Ovary (tissue), 9 donors: ENCODE data around the gene ZMYM1. TPM values are rescaled to one million over a fixed set of nuclear protein-coding genes. Genes with fewer than 3 reads are reported as not detected.
"Not testable (repeated sequence)": the region's sequence is repeated elsewhere in the genome, so short reads cannot be mapped to it uniquely, and the experiment has no call there.

ENCODE experiments used
- DNase-seq, 5 donors: peaks; one replicate each; pipeline ENCODE4 v3.0.0-alpha.2; 2019 to 2020
- H3K27ac ChIP-seq, 2 donors: fragments of 200-600 bp; one replicate each; pipeline versions ENCODE4 v1.5.1 to v1.8.0; 2019 to 2022
- H3K27me3 ChIP-seq: fragments of 200-600 bp; one replicate; pipeline ENCODE4 v1.8.0; 2022
- H3K36me3 ChIP-seq: fragments of 200-600 bp; sonication (generic); one replicate; pipeline ENCODE4 v1.5.1; 2019
- H3K4me1 ChIP-seq: one replicate; pipeline ENCODE4 v1.8.1; 2013; ENCODE audit warnings: mild to moderate bottlenecking, moderate library complexity; ENCODE audit not compliant: insufficient read depth
- H3K4me3 ChIP-seq: fragments of 200-600 bp; sonication (generic); one replicate; pipeline ENCODE4 v1.5.1; 2017
- H3K9me3 ChIP-seq, 2 donors: fragments of 200-600 bp in 1 of 2; sonication (generic) in 1 of 2; one replicate each; pipeline versions ENCODE4 v1.5.1 to v1.8.1; 2013 to 2019; ENCODE audit warnings: mild to moderate bottlenecking in 1 of 2, moderate library complexity in 1 of 2
- EP300 ChIP-seq: sonication (generic); formaldehyde crosslinking; IDR thresholded peaks from one replicate; pipeline ENCODE4 v1.6.1; 2017; ENCODE audit warnings: antibody characterized with exemption
- POLR2A ChIP-seq: fragments of 450-650 bp; IDR thresholded peaks from one replicate; pipeline ENCODE4 v1.6.1; 2017; ENCODE audit warnings: antibody characterized with exemption, mild to moderate bottlenecking, moderate library complexity
- WGBS, 3 donors: extraction: QIAGEN DNeasy Blood & Tissue Kit in 1 of 3; methylation state at CpG; one replicate each; pipeline versions ENCODE4 v1.1.5 to v1.1.7; 2013 to 2017; 5-methylcytosine and 5-hydroxymethylcytosine counted together
- intact Hi-C, 4 donors: fragments of 100-400 bp; cut with DNase I; formaldehyde crosslinking; loops; one replicate each; pipeline versions ENCODE4 v1.11.0 to v1.15.1; 2022 to 2023
- polyA plus RNA-seq, 2 donors: library from polyadenylated mRNA; stranded (reverse); fragments of 200-250 nt in 1 of 2; fragments of 350-450 nt in 1 of 2; fragmentation: Illumina TruSeq in 1 of 2; extraction: RNeasy Lipid Tissue Mini Kit (QIAGEN cat#74804) in 1 of 2; gene quantifications; one replicate each; pipeline ENCODE4 v1.2.3, GENCODE V29; 2013 to 2014
- total RNA-seq, 7 donors: library from RNA; depleted of rRNA in 2 of 7; stranded (reverse); fragments of >200 nt in 2 of 7; fragmentation: NEBNext Ultra II Directional in 3 of 7; extraction: Animal tissue kit (Norgen Biotek cat#: 25700) in 3 of 7; gene quantifications; one replicate each; pipeline versions ENCODE4 v1.1.0 to v1.2.4, GENCODE V29; 2016 to 2023
- TF ChIP-seq, protein P1 (sequence below), 3 donors: fragments of 450-650 bp in 2 of 3; fragments of 200-600 bp in 1 of 3; IDR thresholded peaks; one replicate each; pipeline versions ENCODE4 v1.5.1 to v1.8.0; 2016 to 2022; ENCODE audit warnings: antibody characterized with exemption in 3 of 3, mild to moderate bottlenecking in 1 of 3
- donor health status: DM: no; HTN: no; CAD: no; lungs with moderate emphysema.
- donor health status: DM: no; HTN: no; CAD: no.
- donor health status: Bipolar disorder and iron deficiency.
- donor health status: DM: yes; HTN: yes; CAD: no.
- donor health status: DM: no; HTN: no; CAD: no.
- donor health status: DM: yes; HTN: yes; CAD: no.

Gene ZMYM1
- total and polyA plus RNA-seq, 9 donors = 5.3 to 19.9 (median 16.3) TPM

DNA sequence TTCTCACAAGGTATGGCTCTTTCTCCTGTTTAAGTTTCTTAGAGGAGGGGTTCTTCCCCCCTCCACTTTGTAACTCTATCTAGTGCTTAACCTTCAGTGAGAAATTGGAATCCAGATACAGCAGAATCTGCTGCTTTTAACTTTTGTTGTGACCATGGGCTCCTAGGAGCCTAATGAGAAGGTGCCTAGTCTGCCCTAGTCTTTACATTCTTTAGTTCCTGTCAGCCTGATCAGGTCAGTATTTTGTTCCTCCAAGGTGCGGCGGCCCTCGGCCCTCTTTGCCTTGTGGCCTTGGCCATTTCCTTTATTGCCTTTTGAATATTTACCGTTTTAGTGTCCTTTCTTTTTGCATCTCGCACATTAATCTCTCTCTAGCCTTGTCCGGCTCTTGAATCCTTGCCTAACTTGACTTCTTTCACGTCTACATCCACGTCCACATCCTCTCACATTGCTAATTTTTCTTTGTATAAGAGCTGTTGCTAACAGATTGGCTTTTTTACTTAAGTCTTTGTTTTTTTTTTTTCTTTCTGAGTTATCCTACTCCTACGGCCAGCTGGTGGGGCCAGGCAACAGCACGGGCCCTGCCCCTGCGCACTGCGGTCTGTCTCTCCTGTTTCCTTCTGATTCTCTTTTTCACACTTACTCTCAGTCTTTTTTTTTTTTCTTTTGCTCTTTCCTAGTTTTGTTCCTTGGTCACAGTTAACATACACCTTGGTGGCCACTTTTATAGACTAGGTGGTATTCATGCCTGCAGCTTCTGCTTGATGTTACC, 64.7 kb downstream of the ZMYM1 start:
- 12 to 29% (median 20%) methylated on average over 12 of the region's 12 CpGs for WGBS, 3 donors

DNA sequence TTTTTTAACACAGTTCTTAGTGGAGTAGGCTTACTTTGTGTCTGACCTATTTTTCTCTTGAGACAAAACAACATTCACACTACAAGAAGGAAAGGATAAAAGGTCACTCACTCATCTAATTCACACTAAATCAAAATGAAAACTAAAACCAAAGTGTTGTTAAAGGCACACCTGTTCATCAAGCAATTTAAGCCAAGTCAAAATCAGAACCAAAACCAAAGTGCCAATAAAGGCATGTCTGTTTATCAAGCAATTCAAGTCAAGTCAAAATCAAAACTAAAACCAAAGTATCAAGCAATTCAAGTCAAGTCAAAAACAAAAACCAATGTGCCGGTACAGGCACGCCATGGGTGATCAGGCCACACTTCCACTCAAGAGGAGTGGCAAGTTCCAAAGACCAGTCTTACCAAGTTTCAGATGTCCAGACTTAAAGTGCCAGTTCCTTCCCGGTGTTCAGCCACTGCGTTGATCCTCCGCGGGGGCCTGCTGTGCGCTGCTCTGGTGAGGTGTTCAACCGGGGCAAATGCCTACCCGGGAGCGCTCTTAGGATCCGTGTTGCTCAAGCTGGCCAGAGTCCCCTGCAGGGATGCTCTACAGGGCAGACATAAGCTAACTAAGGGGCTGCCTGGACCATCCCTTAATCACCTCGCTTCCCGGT, 66.8 kb downstream of the ZMYM1 start:
- peak overlapping the region in 1 of 2 donors; percentile 72 for H3K27ac ChIP-seq

More for the DNA sequence above, 64.7 kb downstream of the ZMYM1 start:
- TF ChIP-seq EP300 (no peak), POLR2A (no peak)
- TF ChIP-seq, protein P1, sequence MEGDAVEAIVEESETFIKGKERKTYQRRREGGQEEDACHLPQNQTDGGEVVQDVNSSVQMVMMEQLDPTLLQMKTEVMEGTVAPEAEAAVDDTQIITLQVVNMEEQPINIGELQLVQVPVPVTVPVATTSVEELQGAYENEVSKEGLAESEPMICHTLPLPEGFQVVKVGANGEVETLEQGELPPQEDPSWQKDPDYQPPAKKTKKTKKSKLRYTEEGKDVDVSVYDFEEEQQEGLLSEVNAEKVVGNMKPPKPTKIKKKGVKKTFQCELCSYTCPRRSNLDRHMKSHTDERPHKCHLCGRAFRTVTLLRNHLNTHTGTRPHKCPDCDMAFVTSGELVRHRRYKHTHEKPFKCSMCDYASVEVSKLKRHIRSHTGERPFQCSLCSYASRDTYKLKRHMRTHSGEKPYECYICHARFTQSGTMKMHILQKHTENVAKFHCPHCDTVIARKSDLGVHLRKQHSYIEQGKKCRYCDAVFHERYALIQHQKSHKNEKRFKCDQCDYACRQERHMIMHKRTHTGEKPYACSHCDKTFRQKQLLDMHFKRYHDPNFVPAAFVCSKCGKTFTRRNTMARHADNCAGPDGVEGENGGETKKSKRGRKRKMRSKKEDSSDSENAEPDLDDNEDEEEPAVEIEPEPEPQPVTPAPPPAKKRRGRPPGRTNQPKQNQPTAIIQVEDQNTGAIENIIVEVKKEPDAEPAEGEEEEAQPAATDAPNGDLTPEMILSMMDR (IDR thresholded peaks at IDR 0.05) = no peak
- Histone ChIP-seq H3K27ac (peak overlapping the region in 1 of 2 donors; percentile 72), H3K4me1 (peaks cover 3% of the 10 kb centered on the region), H3K4me3 (no peak overlapping the region), H3K9me3 (no peaks in the 10 kb centered on the region), H3K27me3 (no peaks in the 10 kb centered on the region), H3K36me3 (no peaks in the 10 kb centered on the region)
- intact Hi-C loops = no loop called here
- peak in 2 of 5 donors; percentile 25 to 47 for DNase-seq

DNA sequence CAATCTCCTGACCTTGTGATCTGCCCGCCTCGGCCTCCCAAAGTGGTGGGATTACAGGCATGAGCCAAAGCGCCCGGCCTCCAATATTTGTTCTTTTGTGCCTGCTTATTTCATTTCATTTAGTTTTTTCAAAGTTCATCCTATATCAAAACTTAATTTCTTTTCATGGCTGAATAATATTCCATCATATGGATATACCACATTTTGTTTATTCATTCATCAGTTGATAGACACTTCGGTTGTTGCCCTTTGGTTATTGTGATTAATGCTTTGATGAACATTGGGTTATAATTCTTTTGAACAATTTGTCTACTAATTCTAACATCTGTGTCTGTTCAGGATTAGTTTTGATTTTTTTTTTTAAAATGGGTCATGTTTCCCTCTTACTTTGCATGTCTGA, 72.0 kb downstream of the ZMYM1 start:
- H3K27me3 ChIP-seq = no peaks in the 10 kb centered on the region
- 91 to 95% (median 94%) methylated on average over 5 of the region's 5 CpGs for WGBS, 3 donors

More for the DNA sequence above, 66.8 kb downstream of the ZMYM1 start:
- intact Hi-C loops, H3K9me3 ChIP-seq, H3K27me3 ChIP-seq, H3K36me3 ChIP-seq, H3K4me1 ChIP-seq: not testable (repeated sequence)
- 13 to 26% (median 20%) methylated on average over 13 of the region's 13 CpGs for WGBS, 3 donors
- peak overlapping the region; percentile 6 for H3K4me3 ChIP-seq
- DNase-seq = peak; percentile 32 to 51 (median 42)

DNA sequence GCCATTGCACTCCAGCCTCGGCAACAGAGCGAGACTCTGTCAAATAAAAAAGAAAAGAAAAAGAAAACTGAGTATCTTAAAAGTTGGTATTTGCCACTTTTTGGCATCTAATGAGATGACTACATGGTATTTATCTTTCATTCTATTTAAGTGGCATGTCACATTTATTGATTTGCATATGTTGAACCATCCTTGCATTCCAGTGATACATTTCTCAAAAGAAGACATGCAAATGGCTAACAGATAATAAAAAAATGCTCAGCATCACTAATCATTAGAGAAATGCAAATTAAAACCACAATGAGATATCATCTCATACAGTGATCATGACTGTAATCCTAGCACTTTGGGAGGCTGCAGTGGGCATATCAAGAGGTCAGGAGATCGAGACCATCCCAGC, 85.7 kb downstream of the ZMYM1 start:
- WGBS, 3 donors = 96 to 98% (median 98%) methylated on average over 3 of the region's 3 CpGs

More for the DNA sequence above, 72.0 kb downstream of the ZMYM1 start:
- Histone ChIP-seq H3K9me3 (no peaks in the 10 kb centered on the region), H3K27ac (no peak overlapping the region), H3K4me3 (no peak overlapping the region), H3K36me3 (no peaks in the 10 kb centered on the region), H3K4me1 (no peaks in the 10 kb centered on the region)
- intact Hi-C loops = no loop called here
- TF ChIP-seq, protein P1 (IDR thresholded peaks at IDR 0.05) = no peak
- TF ChIP-seq EP300 = no peak
- TF ChIP-seq POLR2A = no peak
- no peak for DNase-seq

More for the DNA sequence above, 85.7 kb downstream of the ZMYM1 start:
- Histone ChIP-seq H3K4me3 (no peak overlapping the region), H3K9me3 (no peaks in the 10 kb centered on the region), H3K27me3 (no peaks in the 10 kb centered on the region), H3K36me3 (no peaks in the 10 kb centered on the region), H3K27ac (no peak overlapping the region), H3K4me1 (no peaks in the 10 kb centered on the region)
- intact Hi-C loops = no loop called here
- DNase-seq = no peak
- TF ChIP-seq, protein P1 (IDR thresholded peaks at IDR 0.05) = no peak
- no peak for TF ChIP-seq POLR2A
- no peak for TF ChIP-seq EP300

Other genes starting within 250 kb of the ZMYM1 start
- 10 to 100 TPM; 15.4 to 32.3 (median 24.4) TPM for gene SMIM12, start 219.6 kb upstream of the ZMYM1 start, total RNA-seq
- 10 to 100 TPM; 18.4 to 28.1 TPM for gene SMIM12, start 219.6 kb upstream of the ZMYM1 start, polyA plus RNA-seq
- gene DLGAP3, start 149.7 kb upstream of the ZMYM1 start, total RNA-seq = under 1 TPM; 0.11 to 0.62 (median 0.20) TPM
- under 1 TPM; 0.05 to 0.10 TPM for gene DLGAP3, start 149.7 kb upstream of the ZMYM1 start, polyA plus RNA-seq
- 10 to 100 TPM; 19.6 to 54.3 (median 25.0) TPM for gene TMEM35B, start 94.0 kb upstream of the ZMYM1 start, total RNA-seq
- 10 to 100 TPM; 54.6 to 58.7 TPM for gene TMEM35B, start 94.0 kb upstream of the ZMYM1 start, polyA plus RNA-seq
- gene ZMYM6, start 47.4 kb upstream of the ZMYM1 start, total RNA-seq = 10 to 100 TPM; 10.5 to 27.5 (median 20.3) TPM
- gene ZMYM6, start 47.4 kb upstream of the ZMYM1 start, polyA plus RNA-seq = 10 to 100 TPM in 1 of 2 donors, 1 to 10 TPM in 1; 9.1 to 14.3 TPM
- 100 to 1,000 TPM; 205 to 295 (median 240) TPM for gene SFPQ, start 113.8 kb downstream of the ZMYM1 start, total RNA-seq
- 100 to 1,000 TPM; 288 TPM for gene SFPQ, start 113.8 kb downstream of the ZMYM1 start, polyA plus RNA-seq
- 10 to 100 TPM; 28.1 to 77.2 (median 60.4) TPM for gene ZMYM4, start 189.3 kb downstream of the ZMYM1 start, total RNA-seq
- 10 to 100 TPM; 15.9 to 27.1 TPM for gene ZMYM4, start 189.3 kb downstream of the ZMYM1 start, polyA plus RNA-seq